Metanephros (tissue), 1 donor: ENCODE results near the gene CDA. TPM values are rescaled to one million over a fixed set of nuclear protein-coding genes. Genes with fewer than 3 reads are reported as not detected.

Source experiments
- total RNA-seq: library from RNA; depleted of rRNA; stranded (reverse); fragments of >200 nt; gene quantifications from one replicate; pipeline ENCODE4 v1.2.3, GENCODE V29; 2014

The CDA gene
- 4.3 TPM for total RNA-seq

GRCh38 chr1:20588634-20589225, at the start of gene CDA:
TSS of gene CDA (plus strand) at chr1:20589097. CDS start at chr1:20589130, 33 bp downstream.

DNA sequence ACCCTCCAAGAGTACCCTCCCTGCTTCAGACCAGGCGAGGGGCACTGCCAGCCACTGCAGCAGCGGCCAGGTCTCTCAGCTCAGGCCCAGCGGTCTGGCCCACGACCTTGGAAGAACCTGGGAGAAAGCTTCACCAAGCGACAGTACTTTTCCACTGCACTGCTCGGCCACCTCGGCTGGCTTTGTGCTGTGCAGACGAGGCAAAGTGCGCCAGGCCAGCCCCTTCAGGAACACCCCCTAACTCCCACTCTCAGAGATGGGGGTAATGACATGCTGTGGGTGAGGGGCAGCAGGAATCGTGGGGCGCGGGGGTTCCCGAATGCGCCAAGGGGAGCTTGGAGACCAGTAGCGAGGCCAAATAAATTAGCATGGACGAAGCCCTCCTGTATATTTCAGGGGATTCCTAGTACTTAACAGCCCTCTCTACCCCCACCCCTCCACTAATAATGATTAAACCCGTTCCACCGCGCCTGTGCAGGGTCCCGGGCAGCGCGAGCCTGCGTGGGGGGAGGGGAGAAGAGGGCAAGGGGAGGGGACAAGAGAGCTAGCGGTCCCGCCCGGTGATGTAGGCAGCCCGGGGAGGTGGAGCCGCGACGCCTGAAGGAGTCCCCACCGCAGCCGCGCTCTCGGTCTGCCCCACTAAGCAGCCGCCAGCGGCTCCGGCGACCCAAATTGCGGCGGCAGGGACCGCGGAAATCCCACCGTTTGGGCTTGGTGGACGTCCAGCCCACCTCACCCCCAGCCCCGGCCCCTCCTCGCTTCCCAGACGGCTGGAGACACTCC, 36.8 kb upstream of the CDA start, which contains the start of gene FAM43B:
Gene FAM43B, plus strand, starts transcription at position 629 of the 783 bp plus-strand sequence. CDS start 401 bp downstream, outside the sequence.

DNA sequence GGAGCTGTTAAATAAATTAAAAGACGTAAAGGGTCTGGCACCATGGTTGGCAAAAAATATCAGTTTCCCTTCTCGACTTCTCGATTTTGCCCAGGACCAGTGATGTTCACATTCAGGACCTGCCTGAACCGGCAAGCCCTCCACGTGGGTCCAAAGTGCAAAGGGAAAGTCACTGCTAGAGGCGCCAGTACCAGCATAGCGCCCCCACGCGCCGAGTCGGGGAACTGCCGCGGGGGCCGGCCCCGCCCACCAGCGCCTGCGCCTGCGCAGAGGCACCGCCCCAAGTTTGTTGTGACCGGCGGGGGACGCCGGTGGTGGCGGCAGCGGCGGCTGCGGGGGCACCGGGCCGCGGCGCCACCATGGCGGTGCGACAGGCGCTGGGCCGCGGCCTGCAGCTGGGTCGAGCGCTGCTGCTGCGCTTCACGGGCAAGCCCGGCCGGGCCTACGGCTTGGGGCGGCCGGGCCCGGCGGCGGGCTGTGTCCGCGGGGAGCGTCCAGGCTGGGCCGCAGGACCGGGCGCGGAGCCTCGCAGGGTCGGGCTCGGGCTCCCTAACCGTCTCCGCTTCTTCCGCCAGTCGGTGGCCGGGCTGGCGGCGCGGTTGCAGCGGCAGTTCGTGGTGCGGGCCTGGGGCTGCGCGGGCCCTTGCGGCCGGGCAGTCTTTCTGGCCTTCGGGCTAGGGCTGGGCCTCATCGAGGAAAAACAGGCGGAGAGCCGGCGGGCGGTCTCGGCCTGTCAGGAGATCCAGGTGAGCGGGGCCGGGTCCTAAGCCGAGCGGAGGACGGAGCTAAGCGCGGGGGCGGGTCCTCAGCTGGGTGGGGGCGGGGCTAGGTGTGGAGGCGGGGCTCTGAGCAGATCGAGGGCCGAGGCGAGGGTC, 44.5 kb downstream of the CDA start, which contains the start of gene PINK1:
Gene PINK1, plus strand, starts transcription at position 269 of the 875 bp plus-strand sequence. Its CDS starts 91 bp downstream, at position 360.

GRCh38 chr1:20661207-20662109, 72.6 kb downstream of the CDA start, which contains the start of gene DDOST:
TSS of gene DDOST (minus strand) at chr1:20661369. CDS start at chr1:20661350, 19 bp downstream.

Other genes with a start within 250 kb of the CDA start
- 24.1 TPM for gene CAMK2N1, start 102.9 kb upstream of the CDA start, total RNA-seq
- gene MUL1, start 80.9 kb upstream of the CDA start, total RNA-seq, result 29.3 TPM
- gene FAM43B, start 36.5 kb upstream of the CDA start, total RNA-seq, result 1.2 TPM
- 71.9 TPM for gene PINK1, start 44.4 kb downstream of the CDA start, total RNA-seq
- gene DDOST, start 72.3 kb downstream of the CDA start, total RNA-seq, result 182 TPM
- 5.2 TPM for gene KIF17, start 128.9 kb downstream of the CDA start, total RNA-seq
- 0.18 TPM for gene SH2D5, start 143.6 kb downstream of the CDA start, total RNA-seq
- gene HP1BP3, start 198.2 kb downstream of the CDA start, total RNA-seq, result 248 TPM